ENCODE measurements around the gene RBM47. TPM values are rescaled to one million over a fixed set of nuclear protein-coding genes. Genes with fewer than 3 reads are reported as not detected.

RBM47 gene
- total and polyA plus RNA-seq, 9 of the 15 experiments (the other 6 are each of a cell fraction or from before 2014, with no cell fraction given) = 1.4 to 6.4 (median 3.3) TPM

GRCh38 chr4:40557736-40558135 lies 71.9 kb downstream of the RBM47 start:
- no peak for FAIRE-seq
- H3K9me3 ChIP-seq (replicated peaks; ENCODE audit: control insufficient read depth, insufficient read depth, low read depth, low read length) = no peaks in the 10 kb centered on the region
- WGBS (ENCODE audit: insufficient coverage, low coverage, missing lambda C conversion rate) = 47% methylated on average over 2 of the region's 2 CpGs
- no peak overlapping the region for H3K4me2 ChIP-seq (ENCODE audit: insufficient read depth, low read length)
- H3K9me1 ChIP-seq (ENCODE audit: control insufficient read depth, insufficient read depth, low read length) = no peaks in the 10 kb centered on the region
- H4K20me1 ChIP-seq (replicated peaks; ENCODE audit: control insufficient read depth, insufficient read depth, low read length) = no peaks in the 10 kb centered on the region
- no peak overlapping the region for H3K27ac ChIP-seq (ENCODE audit: extremely low read depth, low read depth, low read length)
- no peak for ATAC-seq
- intact Hi-C loops (cut with micrococcal nuclease) (no loop called here), in situ Hi-C loops (cut with MboI) (no loop called here)
- CTCF ChIA-PET (ENCODE audit: low intra/inter-chr PET ratio) = no interaction called here
- DNase-seq (ENCODE audit: extremely low read depth in 1 of 4, low spot score in 3 of 4) = no peak
- POLR2A ChIA-PET = no interaction called here
- H3K27me3 ChIP-seq (ENCODE audit: control insufficient read depth in 2 of 2, insufficient read depth in 2 of 2, low read length in 2 of 2) = no peaks in the 10 kb centered on the region
- TF ChIP-seq CREM (IDR thresholded peaks at IDR 0.05; ENCODE audit: low read depth) (no peak), ARID3A (IDR thresholded peaks at IDR 0.05; ENCODE audit: borderline replicate concordance, low read depth, low read length) (no peak), CREBBP (IDR thresholded peaks at IDR 0.05; ENCODE audit: low read depth, low read length) (no peak), PHF20 (IDR thresholded peaks at IDR 0.05; ENCODE audit: partially characterized antibody) (no peak), ZNF518B (CRISPR knock-in tag; IDR thresholded peaks at IDR 0.05) (no peak), GABPB2 (CRISPR knock-in tag; conservative IDR thresholded peaks at IDR 0.05) (no peak)
- H3K4me1 ChIP-seq (replicated peaks in 1 of 2; ENCODE audit: control insufficient read depth in 2 of 2, insufficient read depth in 2 of 2, low read length in 2 of 2) = peaks cover 0 to 8% of the 10 kb centered on the region in 2 experiments; a peak in 3 of 5 replicates
- no peak overlapping the region for H2AFZ ChIP-seq (ENCODE audit: low read depth, low read length)
- H3K79me2 ChIP-seq (ENCODE audit: control insufficient read depth, insufficient read depth, low read length) = no peaks in the 10 kb centered on the region
- H3K36me3 ChIP-seq (ENCODE audit: control insufficient read depth, insufficient read depth, low read length) = no peaks in the 10 kb centered on the region
- BruUV-seq (replicated peaks) = no TSS peak
- H3K9ac ChIP-seq (ENCODE audit: insufficient read depth in 1 of 2, low read depth in 2 of 2, low read length in 2 of 2) = no peak overlapping the region
- no peak overlapping the region for H3K4me3 ChIP-seq
